ENCODE data around the gene CLMP. TPM values are rescaled to one million over a fixed set of nuclear protein-coding genes. Genes with fewer than 3 reads are reported as not detected.

Gene CLMP
- total and polyA plus RNA-seq, 9 of the 15 experiments (the other 6 are each of a cell fraction or from before 2014, with no cell fraction given): 0.02 to 0.15 (median 0.03) TPM; not detected in 6

DNA sequence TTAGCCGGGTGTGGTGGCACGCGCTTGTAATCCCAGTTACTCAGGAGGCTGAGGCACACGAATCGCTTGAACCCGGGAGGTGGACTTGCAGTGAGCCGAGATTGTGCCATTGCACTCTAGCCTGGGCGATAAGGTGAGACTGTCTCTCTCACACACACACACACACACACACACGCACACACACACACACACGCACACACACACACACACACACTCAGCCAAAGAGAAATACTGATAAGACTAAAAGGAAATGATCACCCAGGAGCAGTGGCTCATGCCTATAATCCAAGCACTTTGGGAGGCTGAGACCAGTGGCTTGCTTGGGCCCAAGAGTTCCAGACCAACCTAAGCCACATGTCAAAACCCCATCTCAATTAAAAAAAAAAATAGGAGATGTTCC is 153.9 kb downstream of the CLMP start:
- Histone ChIP-seq H3K36me3 (ENCODE audit: control insufficient read depth, insufficient read depth, low read length) (no peaks in the 10 kb centered on the region), H3K4me1 (replicated peaks in 1 of 2; ENCODE audit: control insufficient read depth in 2 of 2, insufficient read depth in 2 of 2, low read length in 2 of 2) (no peaks in the 10 kb centered on the region; a peak in 1 of 5 replicates), H2AFZ (ENCODE audit: low read depth, low read length) (no peak overlapping the region), H3K27me3 (ENCODE audit: control insufficient read depth in 2 of 2, insufficient read depth in 2 of 2, low read length in 2 of 2) (peaks cover 0 to 16% of the 10 kb centered on the region in 2 experiments; a peak in 2 of 5 replicates), H4K20me1 (replicated peaks; ENCODE audit: control insufficient read depth, insufficient read depth, low read length) (no peaks in the 10 kb centered on the region), H3K4me2 (ENCODE audit: insufficient read depth, low read length) (no peak overlapping the region), H3K79me2 (ENCODE audit: control insufficient read depth, insufficient read depth, low read length) (no peaks in the 10 kb centered on the region), H3K4me3 (no peak overlapping the region), H3K9ac (ENCODE audit: insufficient read depth in 1 of 2, low read depth in 2 of 2, low read length in 2 of 2) (no peak overlapping the region), H3K9me3 (replicated peaks; ENCODE audit: control insufficient read depth, insufficient read depth, low read depth, low read length) (no peaks in the 10 kb centered on the region), H3K9me1 (ENCODE audit: control insufficient read depth, insufficient read depth, low read length) (no peaks in the 10 kb centered on the region), H3K27ac (ENCODE audit: extremely low read depth, low read depth, low read length) (no peak overlapping the region)
- no TSS peak for BruUV-seq (replicated peaks)
- intact Hi-C loops (cut with micrococcal nuclease) (no loop called here), in situ Hi-C loops (cut with MboI) (no loop called here)
- CTCF ChIA-PET (ENCODE audit: low intra/inter-chr PET ratio): no interaction called here
- DNase-seq (ENCODE audit: extremely low read depth in 1 of 4, low spot score in 3 of 4) (no peak), ATAC-seq (no peak), FAIRE-seq (no peak)
- peak; percentile 93 for TF ChIP-seq MCM3 (IDR thresholded peaks at IDR 0.05)
- TF ChIP-seq, protein P1, sequence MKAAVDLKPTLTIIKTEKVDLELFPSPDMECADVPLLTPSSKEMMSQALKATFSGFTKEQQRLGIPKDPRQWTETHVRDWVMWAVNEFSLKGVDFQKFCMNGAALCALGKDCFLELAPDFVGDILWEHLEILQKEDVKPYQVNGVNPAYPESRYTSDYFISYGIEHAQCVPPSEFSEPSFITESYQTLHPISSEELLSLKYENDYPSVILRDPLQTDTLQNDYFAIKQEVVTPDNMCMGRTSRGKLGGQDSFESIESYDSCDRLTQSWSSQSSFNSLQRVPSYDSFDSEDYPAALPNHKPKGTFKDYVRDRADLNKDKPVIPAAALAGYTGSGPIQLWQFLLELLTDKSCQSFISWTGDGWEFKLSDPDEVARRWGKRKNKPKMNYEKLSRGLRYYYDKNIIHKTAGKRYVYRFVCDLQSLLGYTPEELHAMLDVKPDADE (conservative IDR thresholded peaks at IDR 0.05; ENCODE audit: control insufficient read depth, low read depth, low read length): no peak
- WGBS (ENCODE audit: insufficient coverage, low coverage, missing lambda C conversion rate): 19% methylated on average over 9 of the region's 10 CpGs
- POLR2A ChIA-PET: interaction anchor here (0.8 kb wide), 1 partner anchor 1533 kb away, joined by 4 read pairs; no protein-coding TSS in a partner anchor

DNA sequence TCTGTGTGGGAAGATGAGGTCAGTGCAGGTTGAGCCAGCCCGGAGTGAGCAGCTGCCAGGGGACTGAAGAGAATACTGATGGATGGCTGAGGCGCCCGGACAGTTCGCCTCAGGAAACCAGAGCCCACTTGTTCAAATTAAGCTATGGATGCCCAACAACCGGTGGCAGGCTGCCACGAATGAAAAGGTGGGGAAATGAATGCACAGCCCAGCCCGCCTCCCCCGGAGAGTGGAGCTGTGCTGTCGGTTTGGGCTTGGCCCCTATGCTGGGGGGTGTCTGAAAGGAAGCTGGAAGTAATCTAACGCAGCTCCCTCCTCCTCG is 155.0 kb downstream of the CLMP start:
- H3K4me1 ChIP-seq (replicated peaks in 1 of 2; ENCODE audit: control insufficient read depth in 2 of 2, insufficient read depth in 2 of 2, low read length in 2 of 2): no peaks in the 10 kb centered on the region; a peak in 1 of 5 replicates
- no peaks in the 10 kb centered on the region for H3K79me2 ChIP-seq (ENCODE audit: control insufficient read depth, insufficient read depth, low read length)
- no peaks in the 10 kb centered on the region for H3K9me3 ChIP-seq (replicated peaks; ENCODE audit: control insufficient read depth, insufficient read depth, low read depth, low read length)
- no peak overlapping the region for H3K9ac ChIP-seq (ENCODE audit: insufficient read depth in 1 of 2, low read depth in 2 of 2, low read length in 2 of 2)
- FAIRE-seq (no peak), DNase-seq (ENCODE audit: extremely low read depth in 1 of 4, low spot score in 3 of 4) (no peak), ATAC-seq (no peak)
- H3K4me2 ChIP-seq (ENCODE audit: insufficient read depth, low read length): no peak overlapping the region
- ChIA-PET CTCF (ENCODE audit: low intra/inter-chr PET ratio) (no interaction called here), POLR2A (interaction anchor here (1.1 kb wide), 1 partner anchor 22 kb away, joined by 3 read pairs; the partner anchor contains the start of gene HSPA8)
- BruUV-seq (replicated peaks): no TSS peak
- H3K36me3 ChIP-seq (ENCODE audit: control insufficient read depth, insufficient read depth, low read length): no peaks in the 10 kb centered on the region
- no peaks in the 10 kb centered on the region for H4K20me1 ChIP-seq (replicated peaks; ENCODE audit: control insufficient read depth, insufficient read depth, low read length)
- peaks cover 0 to 19% of the 10 kb centered on the region in 2 experiments; a peak in 3 of 5 replicates for H3K27me3 ChIP-seq (ENCODE audit: control insufficient read depth in 2 of 2, insufficient read depth in 2 of 2, low read length in 2 of 2)
- intact Hi-C loops (cut with micrococcal nuclease): no loop called here
- in situ Hi-C loops (cut with MboI): no loop called here
- H3K27ac ChIP-seq (ENCODE audit: extremely low read depth, low read depth, low read length): no peak overlapping the region
- no peak overlapping the region for H3K4me3 ChIP-seq
- no peak overlapping the region for H2AFZ ChIP-seq (ENCODE audit: low read depth, low read length)
- WGBS (ENCODE audit: insufficient coverage, low coverage, missing lambda C conversion rate): 5% methylated on average over 9 of the region's 11 CpGs
- no peaks in the 10 kb centered on the region for H3K9me1 ChIP-seq (ENCODE audit: control insufficient read depth, insufficient read depth, low read length)
- TF ChIP-seq EHMT2 (IDR thresholded peaks at IDR 0.05) (no peak), IFI16 (CRISPR knock-in tag; IDR thresholded peaks at IDR 0.05) (no peak), ZNF121 (CRISPR knock-in tag; conservative IDR thresholded peaks at IDR 0.05) (no peak), SMARCE1 (IDR thresholded peaks at IDR 0.05) (no peak), NONO (IDR thresholded peaks at IDR 0.05; ENCODE audit: low read depth in 2 of 2, low read length in 1 of 2) (no peak), ETV6 (IDR thresholded peaks at IDR 0.05; ENCODE audit: borderline replicate concordance in 1 of 2, low read depth in 2 of 2, low read length in 1 of 2) (no peak), ETV6 (CRISPR knock-in tag; IDR thresholded peaks at IDR 0.05; ENCODE audit: borderline replicate concordance) (no peak), SIN3A (IDR thresholded peaks at IDR 0.05; ENCODE audit: borderline replicate concordance in 2 of 2, control insufficient read depth in 1 of 2, low read depth in 2 of 2, low read length in 2 of 2) (no peak)
- TF ChIP-seq, protein P2, sequence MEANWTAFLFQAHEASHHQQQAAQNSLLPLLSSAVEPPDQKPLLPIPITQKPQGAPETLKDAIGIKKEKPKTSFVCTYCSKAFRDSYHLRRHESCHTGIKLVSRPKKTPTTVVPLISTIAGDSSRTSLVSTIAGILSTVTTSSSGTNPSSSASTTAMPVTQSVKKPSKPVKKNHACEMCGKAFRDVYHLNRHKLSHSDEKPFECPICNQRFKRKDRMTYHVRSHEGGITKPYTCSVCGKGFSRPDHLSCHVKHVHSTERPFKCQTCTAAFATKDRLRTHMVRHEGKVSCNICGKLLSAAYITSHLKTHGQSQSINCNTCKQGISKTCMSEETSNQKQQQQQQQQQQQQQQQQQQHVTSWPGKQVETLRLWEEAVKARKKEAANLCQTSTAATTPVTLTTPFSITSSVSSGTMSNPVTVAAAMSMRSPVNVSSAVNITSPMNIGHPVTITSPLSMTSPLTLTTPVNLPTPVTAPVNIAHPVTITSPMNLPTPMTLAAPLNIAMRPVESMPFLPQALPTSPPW (CRISPR knock-in tag; IDR thresholded peaks at IDR 0.05): no peak
- TF ChIP-seq, protein P3, sequence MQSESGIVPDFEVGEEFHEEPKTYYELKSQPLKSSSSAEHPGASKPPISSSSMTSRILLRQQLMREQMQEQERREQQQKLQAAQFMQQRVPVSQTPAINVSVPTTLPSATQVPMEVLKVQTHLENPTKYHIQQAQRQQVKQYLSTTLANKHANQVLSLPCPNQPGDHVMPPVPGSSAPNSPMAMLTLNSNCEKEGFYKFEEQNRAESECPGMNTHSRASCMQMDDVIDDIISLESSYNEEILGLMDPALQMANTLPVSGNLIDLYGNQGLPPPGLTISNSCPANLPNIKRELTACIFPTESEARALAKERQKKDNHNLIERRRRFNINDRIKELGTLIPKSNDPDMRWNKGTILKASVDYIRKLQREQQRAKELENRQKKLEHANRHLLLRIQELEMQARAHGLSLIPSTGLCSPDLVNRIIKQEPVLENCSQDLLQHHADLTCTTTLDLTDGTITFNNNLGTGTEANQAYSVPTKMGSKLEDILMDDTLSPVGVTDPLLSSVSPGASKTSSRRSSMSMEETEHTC (IDR thresholded peaks at IDR 0.05): no peak

All from K562 (cell line).